ENCODE results near the gene TXN.

GRCh38 chr9:110214090-110214489 is 42.2 kb downstream of the TXN start:
- TF ChIP-seq GATA1 (IDR thresholded peaks at IDR 0.05; ENCODE audit: low read depth, low read length) (no peak), POLR2A (IDR thresholded peaks at IDR 0.05; ENCODE audit: low read length) (no peak)
